Endothelial cell of umbilical vein (primary cell): Measurements from ENCODE around the gene NAV2.

Experiments used
- EZH2 ChIP-seq: IDR thresholded peaks from 2 replicates; pipeline ENCODE4 v1.6.1; 2012; ENCODE audit warnings: borderline replicate concordance, low read depth, mild to moderate bottlenecking, moderate library complexity, low read length, inconsistent platforms; ENCODE audit not compliant: severe bottlenecking
- FOS ChIP-seq: IDR thresholded peaks from 2 replicates; pipeline ENCODE4 v1.6.1; 2011; ENCODE audit warnings: mild to moderate bottlenecking, low read length, moderate library complexity, borderline replicate concordance; ENCODE audit not compliant: insufficient read depth
- MYC ChIP-seq: IDR thresholded peaks from one replicate; pipeline ENCODE4 v1.6.1; 2011; ENCODE audit warnings: mild to moderate bottlenecking, low read depth, low read length
- POLR2A ChIP-seq: IDR thresholded peaks from 2 replicates; pipeline ENCODE4 v1.6.1; 2012; ENCODE audit warnings: low read depth, mild to moderate bottlenecking, control low read depth, low read length
- POLR2AphosphoS5 ChIP-seq: IDR thresholded peaks from 2 replicates; pipeline ENCODE4 v1.6.1; 2012; ENCODE audit warnings: low read depth, mild to moderate bottlenecking, control low read depth, low read length, moderate library complexity; ENCODE audit not compliant: insufficient read depth
- TF ChIP-seq, protein P1 (sequence below), 2 donors: IDR thresholded peaks; 1 replicate in 1 of 2; 2 replicates in 1 of 2; pipeline ENCODE4 v1.5.1; 2011; ENCODE audit warnings: low read length in 2 of 2, mild to moderate bottlenecking in 2 of 2, moderate library complexity in 2 of 2, control low read depth in 1 of 2, inconsistent platforms in 1 of 2, low read depth in 1 of 2; ENCODE audit not compliant: insufficient read depth in 1 of 2; ENCODE audit errors: extremely low read depth in 1 of 2
- TF ChIP-seq, protein P2 (sequence below): IDR thresholded peaks from 2 replicates; pipeline ENCODE4 v1.6.1; 2011; ENCODE audit not compliant: insufficient read depth, insufficient read length

DNA sequence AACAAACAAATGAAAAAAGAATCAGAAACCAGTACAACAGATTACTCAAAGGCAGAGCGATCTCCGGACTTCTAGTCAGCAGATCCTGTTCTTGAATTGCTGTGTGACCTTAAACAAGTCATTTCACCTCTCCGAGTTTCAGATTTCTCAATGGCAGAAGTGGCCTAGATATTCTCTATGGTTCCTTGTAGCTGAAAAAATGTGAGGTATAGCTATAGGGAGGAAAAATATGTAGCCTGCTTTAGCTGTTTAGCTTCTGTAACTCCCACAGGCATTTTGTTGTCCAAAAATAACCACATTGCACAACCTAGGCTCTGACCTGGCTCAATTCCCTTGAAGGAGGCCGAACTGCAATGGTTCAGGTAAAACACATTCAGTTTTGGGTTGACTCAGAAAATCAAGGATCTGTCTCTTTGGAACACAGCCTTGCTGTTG lies 347.0 kb downstream of the NAV2 start:
- TF ChIP-seq, protein P1, sequence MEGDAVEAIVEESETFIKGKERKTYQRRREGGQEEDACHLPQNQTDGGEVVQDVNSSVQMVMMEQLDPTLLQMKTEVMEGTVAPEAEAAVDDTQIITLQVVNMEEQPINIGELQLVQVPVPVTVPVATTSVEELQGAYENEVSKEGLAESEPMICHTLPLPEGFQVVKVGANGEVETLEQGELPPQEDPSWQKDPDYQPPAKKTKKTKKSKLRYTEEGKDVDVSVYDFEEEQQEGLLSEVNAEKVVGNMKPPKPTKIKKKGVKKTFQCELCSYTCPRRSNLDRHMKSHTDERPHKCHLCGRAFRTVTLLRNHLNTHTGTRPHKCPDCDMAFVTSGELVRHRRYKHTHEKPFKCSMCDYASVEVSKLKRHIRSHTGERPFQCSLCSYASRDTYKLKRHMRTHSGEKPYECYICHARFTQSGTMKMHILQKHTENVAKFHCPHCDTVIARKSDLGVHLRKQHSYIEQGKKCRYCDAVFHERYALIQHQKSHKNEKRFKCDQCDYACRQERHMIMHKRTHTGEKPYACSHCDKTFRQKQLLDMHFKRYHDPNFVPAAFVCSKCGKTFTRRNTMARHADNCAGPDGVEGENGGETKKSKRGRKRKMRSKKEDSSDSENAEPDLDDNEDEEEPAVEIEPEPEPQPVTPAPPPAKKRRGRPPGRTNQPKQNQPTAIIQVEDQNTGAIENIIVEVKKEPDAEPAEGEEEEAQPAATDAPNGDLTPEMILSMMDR (IDR thresholded peaks at IDR 0.05; ENCODE audit: extremely low read depth in 1 of 2, insufficient read depth in 1 of 2, low read depth in 1 of 2, low read length in 2 of 2) = no peak
- no peak for TF ChIP-seq POLR2A
- no peak for TF ChIP-seq EZH2
- no peak for TF ChIP-seq MYC
- TF ChIP-seq, protein P2, sequence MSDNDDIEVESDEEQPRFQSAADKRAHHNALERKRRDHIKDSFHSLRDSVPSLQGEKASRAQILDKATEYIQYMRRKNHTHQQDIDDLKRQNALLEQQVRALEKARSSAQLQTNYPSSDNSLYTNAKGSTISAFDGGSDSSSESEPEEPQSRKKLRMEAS = no peak
- no peak for TF ChIP-seq FOS
- no peak for TF ChIP-seq POLR2AphosphoS5
